Small intestine (tissue), 7 donors: ENCODE data around the gene SCAP. TPM values are rescaled to one million over a fixed set of nuclear protein-coding genes. Genes with fewer than 3 reads are reported as not detected.

Experiments
- DNase-seq, 2 donors: peaks; one replicate each; pipeline versions ENCODE4 v3.0.0 to v3.0.0-alpha.2; 2013
- FAIRE-seq: peaks from 2 replicates; lab custom pipeline; 2012; peaks lifted over from hg19 to GRCh38; lab: Jason Lieb, UNC
- H3K27ac ChIP-seq, 3 donors: one replicate each; pipeline ENCODE4 v1.5.1; 2013; ENCODE audit warnings: low read length in 2 of 3, mild to moderate bottlenecking in 2 of 3, control low read depth in 1 of 3, inconsistent platforms in 1 of 3, low read depth in 1 of 3, moderate library complexity in 1 of 3
- H3K27me3 ChIP-seq, 3 donors: one replicate each; pipeline ENCODE4 v1.6.1; 2013; ENCODE audit warnings: low read length in 3 of 3, inconsistent platforms in 1 of 3; ENCODE audit not compliant: control insufficient read depth in 3 of 3, insufficient read depth in 3 of 3
- H3K36me3 ChIP-seq, 3 donors: one replicate each; pipeline ENCODE4 v1.6.1; 2013; ENCODE audit warnings: low read length in 3 of 3, inconsistent platforms in 1 of 3, low read depth in 1 of 3, mild to moderate bottlenecking in 1 of 3, moderate library complexity in 1 of 3; ENCODE audit not compliant: control insufficient read depth in 3 of 3, insufficient read depth in 2 of 3
- H3K4me1 ChIP-seq, 3 donors: one replicate each; pipeline ENCODE4 v1.6.1; 2013; ENCODE audit warnings: low read length in 2 of 3, inconsistent platforms in 1 of 3, low read depth in 1 of 3, mild to moderate bottlenecking in 1 of 3, moderate library complexity in 1 of 3; ENCODE audit not compliant: control insufficient read depth in 3 of 3, insufficient read depth in 2 of 3
- H3K4me3 ChIP-seq, 3 donors: one replicate each; pipeline ENCODE4 v1.5.1; 2013; ENCODE audit warnings: low read length in 3 of 3, control low read depth in 1 of 3, inconsistent platforms in 1 of 3, low read depth in 1 of 3, mild to moderate bottlenecking in 1 of 3, moderate library complexity in 1 of 3
- H3K9me3 ChIP-seq, 2 donors: one replicate each; pipeline ENCODE4 v1.6.1; 2013; ENCODE audit warnings: low read depth in 1 of 2, low read length in 1 of 2; ENCODE audit not compliant: control insufficient read depth in 2 of 2, insufficient read depth in 1 of 2
- WGBS, 3 donors: extraction: QIAGEN DNeasy Blood & Tissue Kit; methylation state at CpG; one replicate each; pipeline ENCODE4 v1.1.7; 2013; 5-methylcytosine and 5-hydroxymethylcytosine counted together
- polyA plus RNA-seq, 4 donors: library from polyadenylated mRNA; stranded (reverse) in 3 of 4; unstranded in 1 of 4; fragments of 200-250 nt in 3 of 4; fragments of 120-200 nt in 1 of 4; gene quantifications; one replicate each; pipeline versions ENCODE4 v1.2.1 to v1.2.3, GENCODE V29; 2013
- donor health status: healthy with polysubstance abuse.
- donor health status: control.
- donor health status: control.
- donor health status: Bipolar disorder and iron deficiency.
- donor health status: healthy.

Gene SCAP
- polyA plus RNA-seq, 4 donors, result 43.8 to 71.7 (median 55.6) TPM

GRCh38 chr3:47412842-47413520 is 62.8 kb downstream of the SCAP start:
- H3K4me1 ChIP-seq, result no peaks in the 10 kb centered on the region
- no peak overlapping the region for H3K4me3 ChIP-seq
- no peak for DNase-seq
- FAIRE-seq, result no peak
- H3K36me3 ChIP-seq, result peaks cover 28 to 94% (median 31%) of the 10 kb centered on the region in 3 donors
- H3K27ac ChIP-seq, result no peak overlapping the region
- no peaks in the 10 kb centered on the region for H3K27me3 ChIP-seq
- no peaks in the 10 kb centered on the region for H3K9me3 ChIP-seq
- 78 to 86% (median 78%) methylated on average over 9 to 12 of the region's 12 CpGs for WGBS, 3 donors

- Histone ChIP-seq H3K9me3 (no peaks in the 10 kb centered on the region), H3K27ac (no peak overlapping the region), H3K27me3 (no peaks in the 10 kb centered on the region), H3K4me1 (no peaks in the 10 kb centered on the region), H3K36me3 (peaks cover 31 to 97% (median 31%) of the 10 kb centered on the region in 3 donors), H3K4me3 (no peak overlapping the region)
- FAIRE-seq, result no peak
- DNase-seq, result no peak
- 75 to 96% (median 87%) methylated on average over 5 of the region's 5 CpGs for WGBS, 3 donors
Measured at GRCh38 chr3:47412453-47412756, 63.3 kb downstream of the SCAP start.

- H3K4me3 ChIP-seq, result no peak overlapping the region
- WGBS, 3 donors, result 90 to 94% (median 93%) methylated on average over 24 of the region's 24 CpGs
- H3K27me3 ChIP-seq, result no peaks in the 10 kb centered on the region
- H3K9me3 ChIP-seq, result no peaks in the 10 kb centered on the region
- peaks cover 31 to 97% (median 33%) of the 10 kb centered on the region in 3 donors for H3K36me3 ChIP-seq
- H3K27ac ChIP-seq, result no peak overlapping the region
- no peak for FAIRE-seq
- no peaks in the 10 kb centered on the region for H3K4me1 ChIP-seq
- DNase-seq, result no peak
Measured at GRCh38 chr3:47411696-47412452, 63.9 kb downstream of the SCAP start.

- Histone ChIP-seq H3K27ac (no peak overlapping the region), H3K9me3 (no peaks in the 10 kb centered on the region), H3K4me1 (peaks cover 0 to 8% (median 0%) of the 10 kb centered on the region in 3 donors), H3K36me3 (peaks cover 33 to 99% (median 37%) of the 10 kb centered on the region in 3 donors), H3K27me3 (no peaks in the 10 kb centered on the region), H3K4me3 (no peak overlapping the region)
- FAIRE-seq, result no peak
- DNase-seq, result no peak
- WGBS, 3 donors, result 93 to 96% (median 94%) methylated on average over 25 to 30 of the region's 30 CpGs
Measured at GRCh38 chr3:47410801-47411646, 64.7 kb downstream of the SCAP start.

- Histone ChIP-seq H3K27me3 (no peaks in the 10 kb centered on the region), H3K27ac (no peak overlapping the region), H3K4me3 (no peak overlapping the region), H3K36me3 (peaks cover 32 to 99% (median 35%) of the 10 kb centered on the region in 3 donors), H3K9me3 (no peaks in the 10 kb centered on the region), H3K4me1 (peaks cover 0 to 10% (median 0%) of the 10 kb centered on the region in 3 donors)
- DNase-seq (no peak), FAIRE-seq (no peak)
- 63 to 79% (median 77%) methylated on average over 7 to 10 of the region's 10 CpGs for WGBS, 3 donors
Measured at GRCh38 chr3:47410417-47410720, 65.4 kb downstream of the SCAP start.

GRCh38 chr3:47409688-47410416 is 65.9 kb downstream of the SCAP start:
- no peak for DNase-seq
- H3K4me3 ChIP-seq, result no peak overlapping the region
- no peak for FAIRE-seq
- no peaks in the 10 kb centered on the region for H3K27me3 ChIP-seq
- H3K36me3 ChIP-seq, result peaks cover 31 to 99% (median 32%) of the 10 kb centered on the region in 3 donors
- H3K9me3 ChIP-seq, result no peaks in the 10 kb centered on the region
- WGBS, 3 donors, result 92 to 96% (median 95%) methylated on average over 20 to 26 of the region's 26 CpGs
- peaks cover 0 to 15% (median 0%) of the 10 kb centered on the region in 3 donors for H3K4me1 ChIP-seq
- no peak overlapping the region for H3K27ac ChIP-seq

- H3K4me1 ChIP-seq, result peaks cover 0 to 20% (median 0%) of the 10 kb centered on the region in 3 donors
- H3K9me3 ChIP-seq, result no peaks in the 10 kb centered on the region
- FAIRE-seq, result no peak
- WGBS, 3 donors, result 85 to 92% (median 91%) methylated on average over 15 of the region's 15 CpGs
- DNase-seq, result no peak
- no peaks in the 10 kb centered on the region for H3K27me3 ChIP-seq
- H3K4me3 ChIP-seq, result no peak overlapping the region
- no peak overlapping the region for H3K27ac ChIP-seq
- peaks cover 25 to 99% (median 32%) of the 10 kb centered on the region in 3 donors for H3K36me3 ChIP-seq
Measured at GRCh38 chr3:47409284-47409683, 66.5 kb downstream of the SCAP start.

- no peak for DNase-seq
- 92 to 94% (median 93%) methylated on average over 14 to 15 of the region's 15 CpGs for WGBS, 3 donors
- Histone ChIP-seq H3K36me3 (peaks cover 25 to 97% (median 29%) of the 10 kb centered on the region in 3 donors), H3K9me3 (no peaks in the 10 kb centered on the region), H3K27me3 (no peaks in the 10 kb centered on the region), H3K4me3 (no peak overlapping the region), H3K4me1 (peaks cover 0 to 20% (median 0%) of the 10 kb centered on the region in 3 donors), H3K27ac (no peak overlapping the region)
- no peak for FAIRE-seq
Measured at GRCh38 chr3:47408839-47409229, 66.9 kb downstream of the SCAP start.
